GM12878 (cell line): ENCODE measurements around the gene UGT2A1. TPM values are rescaled to one million over a fixed set of nuclear protein-coding genes. Genes with fewer than 3 reads are reported as not detected.

Experiments
- ATAC-seq: fragments of 200-7000 bp; cut with Tn5 transposase; 3 replicates; pipeline ENCODE4 v1.9.1; 2020; ENCODE audit warnings: mild to moderate bottlenecking, moderate library complexity
- BruUV-seq: library from RNA; stranded (reverse); fragments of 400-500 nt; replicated peaks from 2 replicates; lab custom pipeline; 2021; lab: Mats Ljungman, UMichigan
- CTCF ChIA-PET: fragments of 300-600 bp; sonication (Branson Sonifier 250); formaldehyde crosslinking; extraction: SDS; loops from one replicate; lab custom pipeline; 2021; ENCODE audit warnings: inconsistent platforms; lab: Yijun Ruan, JAX
- POLR2A ChIA-PET: fragments of 350-600 bp; formaldehyde crosslinking; extraction: SDS; loops from one replicate; lab custom pipeline; 2021; ENCODE audit warnings: inconsistent platforms; lab: Charles Lee
- RAD21 ChIA-PET: fragments of 300-600 bp; sonication (Branson Sonifier 250); formaldehyde crosslinking; loops from one replicate; lab custom pipeline; 2023; ENCODE audit warnings: antibody characterized with exemption; ENCODE audit not compliant: unreplicated experiment; lab: Charles Lee
- SMC1A ChIA-PET: fragments of 300-600 bp; sonication (Branson Sonifier 250); formaldehyde crosslinking; loops from one replicate; lab custom pipeline; 2023; ENCODE audit not compliant: unreplicated experiment, uncharacterized antibody; lab: Charles Lee
- DNase-seq: peaks from one replicate; pipeline ENCODE4 v3.0.0-alpha.2; 2011; ENCODE audit warnings: low read depth, low spot score
- FAIRE-seq: peaks from 3 replicates; lab custom pipeline; 2011; peaks lifted over from hg19 to GRCh38; lab: Jason Lieb, UNC
- H2AFZ ChIP-seq: 2 replicates; pipeline ENCODE4 v1.6.0; 2011; ENCODE audit warnings: low read depth, low read length, control low read depth; ENCODE audit not compliant: control insufficient read depth
- H3K27ac ChIP-seq: 2 replicates; pipeline ENCODE4 v1.5.1; 2011; ENCODE audit warnings: control low read depth; ENCODE audit not compliant: control insufficient read depth, insufficient read depth
- H3K27me3 ChIP-seq, 2 experiments: replicated peaks in 1 of 2; 2 replicates each; pipeline versions ENCODE4 v1.6.0 to v1.6.1; 2011; ENCODE audit warnings: low read length in 1 of 2; ENCODE audit not compliant: control insufficient read depth in 2 of 2, insufficient read depth in 2 of 2
- H3K36me3 ChIP-seq, 2 experiments: 2 replicates each; pipeline ENCODE4 v1.5.1; 2011; ENCODE audit warnings: low read length in 1 of 2; ENCODE audit not compliant: control insufficient read depth in 2 of 2, insufficient read depth in 2 of 2
- H3K4me1 ChIP-seq: 2 replicates; pipeline ENCODE4 v1.6.1; 2011; ENCODE audit warnings: mild to moderate bottlenecking, low read length, moderate library complexity, mixed read lengths; ENCODE audit not compliant: control insufficient read depth, insufficient read depth
- H3K4me2 ChIP-seq: 2 replicates; pipeline ENCODE4 v1.6.0; 2011; ENCODE audit warnings: control low read depth; ENCODE audit not compliant: control insufficient read depth, insufficient read depth
- H3K4me3 ChIP-seq: fragments of 200-600 bp; sonication (generic); 2 replicates; pipeline ENCODE4 v1.5.1; 2016
- H3K79me2 ChIP-seq: 2 replicates; pipeline ENCODE4 v1.6.0; 2011; ENCODE audit warnings: low read length; ENCODE audit not compliant: control insufficient read depth, insufficient read depth
- H3K9ac ChIP-seq: 2 replicates; pipeline ENCODE4 v1.8.0; 2011; ENCODE audit warnings: low read length, control low read depth, mixed read lengths; ENCODE audit not compliant: control insufficient read depth, insufficient read depth
- H3K9me3 ChIP-seq: replicated peaks from 3 replicates; pipeline ENCODE4 v1.5.1; 2011; ENCODE audit warnings: mild to moderate bottlenecking, low read length; ENCODE audit not compliant: control insufficient read depth, insufficient read depth
- H4K20me1 ChIP-seq: 2 replicates; pipeline ENCODE4 v1.6.0; 2011; ENCODE audit not compliant: control insufficient read depth, insufficient read depth
- BCL3 ChIP-seq: IDR thresholded peaks from 2 replicates; pipeline ENCODE4 v1.6.1; 2011; ENCODE audit warnings: borderline replicate concordance, low read depth, mild to moderate bottlenecking, moderate library complexity, low read length; ENCODE audit not compliant: insufficient read depth, poor library complexity, severe bottlenecking
- E4F1 ChIP-seq: fragments of 450-650 bp; IDR thresholded peaks from 2 replicates; pipeline ENCODE4 v1.6.1; 2018; ENCODE audit warnings: borderline replicate concordance, mild to moderate bottlenecking; ENCODE audit not compliant: partially characterized antibody
- FOXM1 ChIP-seq: IDR thresholded peaks from 2 replicates; pipeline ENCODE4 v1.6.1; 2012; ENCODE audit warnings: low read depth, mild to moderate bottlenecking, inconsistent platforms, low read length, moderate library complexity
- PAX5 ChIP-seq: IDR thresholded peaks from 2 replicates; pipeline ENCODE4 v1.6.1; 2011; ENCODE audit warnings: low read depth, low read length, borderline replicate concordance
- POLR2AphosphoS2 ChIP-seq: IDR thresholded peaks from 2 replicates; pipeline ENCODE4 v1.6.1; 2011; ENCODE audit warnings: low read depth, mild to moderate bottlenecking, low read length, improper control_type of control experiment, moderate library complexity
- SUZ12 ChIP-seq: fragments of 200-600 bp; sonication (generic); IDR thresholded peaks from one replicate; pipeline ENCODE4 v1.6.1; 2018; ENCODE audit warnings: antibody characterized with exemption, mild to moderate bottlenecking; ENCODE audit not compliant: unreplicated experiment
- ZZZ3 ChIP-seq: IDR thresholded peaks from 2 replicates; pipeline ENCODE4 v1.6.1; 2011; ENCODE audit warnings: low read depth; ENCODE audit not compliant: control insufficient read depth, insufficient read length
- WGBS: methylation state at CpG from one replicate; pipeline ENCODE4 v1.1.6; 2016; ENCODE audit warnings: low lambda C conversion rate; ENCODE audit not compliant: insufficient replicate concordance, insufficient coverage; ENCODE audit errors: missing lambda C conversion rate; 5-methylcytosine and 5-hydroxymethylcytosine counted together
- in situ Hi-C: fragments of 300-500 bp; cut with MboI; formaldehyde crosslinking; loops from 9 replicates; pipeline ENCODE4 v1.14.3; 2018; ENCODE audit warnings: mixed read lengths
- intact Hi-C: fragments of 100-400 bp; cut with micrococcal nuclease; formaldehyde crosslinking; loops from one replicate; pipeline ENCODE4 v1.14.2; 2022; ENCODE audit not compliant: unreplicated experiment
- polyA plus RNA-seq, 11 experiments: library from polyadenylated mRNA; depleted of rRNA in 4 of 11; unstranded in 6 of 11; stranded (reverse) in 5 of 11; fragments of >200 nt; fragmentation: Nextera tagmentation in 4 of 11; fragmentation: Illumina TruSeq in 1 of 11; extraction: Ambion mirVana in 4 of 11; extraction: Trizol in 1 of 11; gene quantifications; 1 replicate in 1 of 11; 2 replicates in 10 of 11; pipeline versions ENCODE4 v1.2.1 to v1.2.3, GENCODE V29; 2011 to 2016; ENCODE audit warnings: inconsistent platforms in 2 of 11, missing spikeins in 2 of 11, low read depth in 1 of 11
- total RNA-seq, 4 experiments: library from RNA; depleted of rRNA in 3 of 4; stranded (reverse); fragments of >200 nt in 3 of 4; fragmentation: Illumina TruSeq in 1 of 4; extraction: Trizol in 1 of 4; gene quantifications; 2 replicates each; pipeline versions ENCODE4 v1.2.1 to v1.2.3, GENCODE V29; 2013 to 2021
- TF ChIP-seq, protein P1 (sequence below): IDR thresholded peaks from 2 replicates; pipeline ENCODE4 v1.6.1; 2012; ENCODE audit warnings: improper control_type of control experiment, low read depth, low read length; ENCODE audit not compliant: insufficient replicate concordance
- TF ChIP-seq, protein P2 (sequence below): fragments of 150-350 bp; IDR thresholded peaks from 2 replicates; pipeline ENCODE4 v1.6.1; 2016; ENCODE audit warnings: low read depth, low read length

Gene UGT2A1
- total and polyA plus RNA-seq, 10 of the 15 experiments (the other 5 are each of a cell fraction or from before 2014, with no cell fraction given) = 0.04 to 0.50 (median 0.08) TPM; not detected in 5

DNA sequence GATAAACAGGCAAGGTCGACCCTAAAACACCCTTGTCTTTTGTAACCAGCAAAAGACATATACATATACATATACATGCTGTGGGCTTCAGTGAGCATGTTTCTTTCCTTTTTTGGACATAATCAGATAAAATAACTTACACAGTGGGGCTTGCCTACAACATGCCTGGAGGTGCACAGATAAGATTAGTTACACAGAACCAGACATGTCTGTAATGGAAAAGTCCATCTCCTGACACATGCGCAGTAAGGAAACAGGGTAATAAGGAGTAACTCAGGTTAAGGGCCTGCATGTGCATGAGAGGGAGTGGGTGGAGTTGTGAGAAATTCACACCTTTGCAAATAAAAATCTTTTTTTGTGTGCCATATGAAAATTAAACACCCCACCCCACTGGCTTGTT is 3.4 kb downstream of the UGT2A1 start (continued):
- TF ChIP-seq BCL3 = no peak
- TF ChIP-seq, protein P1, sequence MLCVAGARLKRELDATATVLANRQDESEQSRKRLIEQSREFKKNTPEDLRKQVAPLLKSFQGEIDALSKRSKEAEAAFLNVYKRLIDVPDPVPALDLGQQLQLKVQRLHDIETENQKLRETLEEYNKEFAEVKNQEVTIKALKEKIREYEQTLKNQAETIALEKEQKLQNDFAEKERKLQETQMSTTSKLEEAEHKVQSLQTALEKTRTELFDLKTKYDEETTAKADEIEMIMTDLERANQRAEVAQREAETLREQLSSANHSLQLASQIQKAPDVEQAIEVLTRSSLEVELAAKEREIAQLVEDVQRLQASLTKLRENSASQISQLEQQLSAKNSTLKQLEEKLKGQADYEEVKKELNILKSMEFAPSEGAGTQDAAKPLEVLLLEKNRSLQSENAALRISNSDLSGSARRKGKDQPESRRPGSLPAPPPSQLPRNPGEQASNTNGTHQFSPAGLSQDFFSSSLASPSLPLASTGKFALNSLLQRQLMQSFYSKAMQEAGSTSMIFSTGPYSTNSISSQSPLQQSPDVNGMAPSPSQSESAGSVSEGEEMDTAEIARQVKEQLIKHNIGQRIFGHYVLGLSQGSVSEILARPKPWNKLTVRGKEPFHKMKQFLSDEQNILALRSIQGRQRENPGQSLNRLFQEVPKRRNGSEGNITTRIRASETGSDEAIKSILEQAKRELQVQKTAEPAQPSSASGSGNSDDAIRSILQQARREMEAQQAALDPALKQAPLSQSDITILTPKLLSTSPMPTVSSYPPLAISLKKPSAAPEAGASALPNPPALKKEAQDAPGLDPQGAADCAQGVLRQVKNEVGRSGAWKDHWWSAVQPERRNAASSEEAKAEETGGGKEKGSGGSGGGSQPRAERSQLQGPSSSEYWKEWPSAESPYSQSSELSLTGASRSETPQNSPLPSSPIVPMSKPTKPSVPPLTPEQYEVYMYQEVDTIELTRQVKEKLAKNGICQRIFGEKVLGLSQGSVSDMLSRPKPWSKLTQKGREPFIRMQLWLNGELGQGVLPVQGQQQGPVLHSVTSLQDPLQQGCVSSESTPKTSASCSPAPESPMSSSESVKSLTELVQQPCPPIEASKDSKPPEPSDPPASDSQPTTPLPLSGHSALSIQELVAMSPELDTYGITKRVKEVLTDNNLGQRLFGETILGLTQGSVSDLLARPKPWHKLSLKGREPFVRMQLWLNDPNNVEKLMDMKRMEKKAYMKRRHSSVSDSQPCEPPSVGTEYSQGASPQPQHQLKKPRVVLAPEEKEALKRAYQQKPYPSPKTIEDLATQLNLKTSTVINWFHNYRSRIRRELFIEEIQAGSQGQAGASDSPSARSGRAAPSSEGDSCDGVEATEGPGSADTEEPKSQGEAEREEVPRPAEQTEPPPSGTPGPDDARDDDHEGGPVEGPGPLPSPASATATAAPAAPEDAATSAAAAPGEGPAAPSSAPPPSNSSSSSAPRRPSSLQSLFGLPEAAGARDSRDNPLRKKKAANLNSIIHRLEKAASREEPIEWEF = no peak

DNA sequence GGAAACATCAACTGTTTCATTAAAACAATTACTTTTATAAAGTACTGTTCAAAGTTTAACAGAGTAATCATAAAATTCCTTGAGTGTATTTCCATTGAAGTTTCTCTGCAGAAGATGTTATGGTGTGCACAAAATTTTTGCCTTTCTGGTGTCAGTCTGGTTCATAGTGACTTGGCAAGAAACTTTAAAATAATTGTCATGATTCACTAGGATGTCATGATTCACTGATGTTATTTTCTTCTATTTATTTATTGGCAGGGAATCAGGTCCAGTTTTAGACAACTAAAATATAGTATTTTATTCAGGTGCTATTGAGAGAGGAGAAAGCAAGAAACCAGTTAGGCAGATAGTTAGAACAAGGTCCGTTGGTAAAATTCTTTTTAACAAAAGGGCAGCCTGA is 3.8 kb downstream of the UGT2A1 start:
- CTCF ChIA-PET = interaction anchor here (1.3 kb wide), 1 partner anchor 8 kb away, joined by 3 read pairs; no protein-coding TSS in a partner anchor
- RAD21 ChIA-PET = no interaction called here
- Histone ChIP-seq H3K4me2 (no peak overlapping the region), H3K9ac (no peak overlapping the region), H3K4me1 (no peaks in the 10 kb centered on the region), H3K27me3 (no peaks in the 10 kb centered on the region), H3K4me3 (no peak overlapping the region), H3K36me3 (no peaks in the 10 kb centered on the region), H3K9me3 (no peaks in the 10 kb centered on the region), H2AFZ (no peak overlapping the region), H4K20me1 (no peaks in the 10 kb centered on the region), H3K79me2 (no peaks in the 10 kb centered on the region), H3K27ac (no peak overlapping the region)
- 0% methylated on average over 1 of the region's 1 CpG for WGBS
- no peak for FAIRE-seq
- ATAC-seq = no peak
- no TSS peak for BruUV-seq
- POLR2A ChIA-PET = no interaction called here
- SMC1A ChIA-PET = no interaction called here
- no peak for DNase-seq
- intact Hi-C loops (no loop called here), in situ Hi-C loops (no loop called here)
- no peak for TF ChIP-seq PAX5
- no peak for TF ChIP-seq SUZ12
- TF ChIP-seq, protein P2, sequence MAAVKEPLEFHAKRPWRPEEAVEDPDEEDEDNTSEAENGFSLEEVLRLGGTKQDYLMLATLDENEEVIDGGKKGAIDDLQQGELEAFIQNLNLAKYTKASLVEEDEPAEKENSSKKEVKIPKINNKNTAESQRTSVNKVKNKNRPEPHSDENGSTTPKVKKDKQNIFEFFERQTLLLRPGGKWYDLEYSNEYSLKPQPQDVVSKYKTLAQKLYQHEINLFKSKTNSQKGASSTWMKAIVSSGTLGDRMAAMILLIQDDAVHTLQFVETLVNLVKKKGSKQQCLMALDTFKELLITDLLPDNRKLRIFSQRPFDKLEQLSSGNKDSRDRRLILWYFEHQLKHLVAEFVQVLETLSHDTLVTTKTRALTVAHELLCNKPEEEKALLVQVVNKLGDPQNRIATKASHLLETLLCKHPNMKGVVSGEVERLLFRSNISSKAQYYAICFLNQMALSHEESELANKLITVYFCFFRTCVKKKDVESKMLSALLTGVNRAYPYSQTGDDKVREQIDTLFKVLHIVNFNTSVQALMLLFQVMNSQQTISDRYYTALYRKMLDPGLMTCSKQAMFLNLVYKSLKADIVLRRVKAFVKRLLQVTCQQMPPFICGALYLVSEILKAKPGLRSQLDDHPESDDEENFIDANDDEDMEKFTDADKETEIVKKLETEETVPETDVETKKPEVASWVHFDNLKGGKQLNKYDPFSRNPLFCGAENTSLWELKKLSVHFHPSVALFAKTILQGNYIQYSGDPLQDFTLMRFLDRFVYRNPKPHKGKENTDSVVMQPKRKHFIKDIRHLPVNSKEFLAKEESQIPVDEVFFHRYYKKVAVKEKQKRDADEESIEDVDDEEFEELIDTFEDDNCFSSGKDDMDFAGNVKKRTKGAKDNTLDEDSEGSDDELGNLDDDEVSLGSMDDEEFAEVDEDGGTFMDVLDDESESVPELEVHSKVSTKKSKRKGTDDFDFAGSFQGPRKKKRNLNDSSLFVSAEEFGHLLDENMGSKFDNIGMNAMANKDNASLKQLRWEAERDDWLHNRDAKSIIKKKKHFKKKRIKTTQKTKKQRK = no peak
- no peak for TF ChIP-seq E4F1
- TF ChIP-seq FOXM1 = no peak
- no peak for TF ChIP-seq POLR2AphosphoS2
- TF ChIP-seq ZZZ3 = no peak
